NCI-H69 (cell line): ENCODE data around the gene CCDC81.
"Not testable (repeated sequence)": the region's sequence is repeated elsewhere in the genome, so short reads cannot be mapped to it uniquely, and the experiment has no call there.

Experiments
- DNase-seq: peaks from one replicate; lab custom pipeline; 2025; lab: John Stamatoyannopoulos, UW

The CCDC81 gene

GRCh38 chr11:86388198-86388597 is 13.5 kb downstream of the CCDC81 start:
- DNase-seq: peak; percentile 17

GRCh38 chr11:86390487-86390886 is 15.8 kb downstream of the CCDC81 start:
- no peak for DNase-seq

GRCh38 chr11:86395061-86395551 is 20.4 kb downstream of the CCDC81 start:
- DNase-seq: peak; percentile 11

GRCh38 chr11:86396396-86396795 is 21.7 kb downstream of the CCDC81 start:
- no peak for DNase-seq

- no peak for DNase-seq
These were observed 22.7 kb downstream of the CCDC81 start for GRCh38 chr11:86397351-86397750.

GRCh38 chr11:86398106-86398505 is 23.4 kb downstream of the CCDC81 start:
- no peak for DNase-seq

GRCh38 chr11:86403458-86403857 is 28.8 kb downstream of the CCDC81 start:
- DNase-seq: no peak

- DNase-seq: no peak
These were observed 34.2 kb downstream of the CCDC81 start for GRCh38 chr11:86408845-86409244.

- DNase-seq: no peak
These were observed 39.3 kb downstream of the CCDC81 start for GRCh38 chr11:86414032-86414431.

- no peak for DNase-seq
These were observed 40.3 kb downstream of the CCDC81 start for GRCh38 chr11:86415026-86415425.

GRCh38 chr11:86416494-86416893 is 41.8 kb downstream of the CCDC81 start:
- DNase-seq: no peak

GRCh38 chr11:86416951-86417350 is 42.3 kb downstream of the CCDC81 start:
- not testable (repeated sequence) for DNase-seq

GRCh38 chr11:86418106-86418505 is 43.4 kb downstream of the CCDC81 start:
- no peak for DNase-seq

- DNase-seq: no peak
These were observed 43.8 kb downstream of the CCDC81 start for GRCh38 chr11:86418513-86418912.

GRCh38 chr11:86418917-86419316 is 44.2 kb downstream of the CCDC81 start:
- DNase-seq: peak; percentile 38

- no peak for DNase-seq
These were observed 47.3 kb downstream of the CCDC81 start for GRCh38 chr11:86421946-86422345.

- no peak for DNase-seq
These were observed 47.7 kb downstream of the CCDC81 start for GRCh38 chr11:86422371-86422770.

- DNase-seq: not testable (repeated sequence)
These were observed 48.8 kb downstream of the CCDC81 start for GRCh38 chr11:86423488-86423887.

- DNase-seq: no peak
These were observed 52.8 kb downstream of the CCDC81 start for GRCh38 chr11:86427441-86427840.

- DNase-seq: no peak
These were observed 56.6 kb downstream of the CCDC81 start for GRCh38 chr11:86431258-86431657.

GRCh38 chr11:86433361-86434095 is 58.8 kb downstream of the CCDC81 start:
- not testable (repeated sequence) for DNase-seq

- no peak for DNase-seq
These were observed 61.0 kb downstream of the CCDC81 start for GRCh38 chr11:86435711-86436110.

GRCh38 chr11:86438685-86439084 is 64.0 kb downstream of the CCDC81 start:
- DNase-seq: peak; percentile 13

GRCh38 chr11:86440305-86440716 is 65.6 kb downstream of the CCDC81 start:
- DNase-seq: no peak
